C4-2B (cell line): Measurements from ENCODE around the gene CD300E.

Experiments
- CTCF ChIP-seq: fragments of 450-650 bp; conservative IDR thresholded peaks from 2 replicates; pipeline ENCODE4 v1.5.1; 2017; ENCODE audit warnings: mild to moderate bottlenecking
- ZFX ChIP-seq: fragments of 450-650 bp; IDR thresholded peaks from 2 replicates; pipeline ENCODE4 v1.6.1; 2017

DNA sequence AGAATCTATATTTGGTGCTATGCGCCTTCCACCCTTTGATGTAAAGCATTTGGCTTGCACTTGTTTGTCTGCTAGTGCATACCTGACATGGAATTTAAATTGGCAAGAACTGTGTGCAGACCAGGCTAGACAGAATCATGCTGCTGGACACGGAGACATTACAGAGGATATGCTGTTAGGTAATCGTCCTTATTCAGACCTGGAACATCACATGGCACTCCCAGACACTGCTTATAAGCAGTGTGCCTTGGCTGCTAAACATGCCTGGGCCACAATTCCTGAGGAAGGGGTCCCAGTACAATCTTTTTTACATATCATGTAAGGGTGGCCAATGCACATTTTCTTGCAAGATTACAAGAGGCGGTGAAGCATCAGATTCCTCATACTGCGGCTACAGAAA, 37.8 kb downstream of the CD300E start:
- TF ChIP-seq CTCF = no peak
- no peak for TF ChIP-seq ZFX
